Measurements from ENCODE around the gene ONECUT1.
"Not testable (repeated sequence)": the region's sequence is repeated elsewhere in the genome, so short reads cannot be mapped to it uniquely, and the experiment has no call there.

ONECUT1 gene

DNA sequence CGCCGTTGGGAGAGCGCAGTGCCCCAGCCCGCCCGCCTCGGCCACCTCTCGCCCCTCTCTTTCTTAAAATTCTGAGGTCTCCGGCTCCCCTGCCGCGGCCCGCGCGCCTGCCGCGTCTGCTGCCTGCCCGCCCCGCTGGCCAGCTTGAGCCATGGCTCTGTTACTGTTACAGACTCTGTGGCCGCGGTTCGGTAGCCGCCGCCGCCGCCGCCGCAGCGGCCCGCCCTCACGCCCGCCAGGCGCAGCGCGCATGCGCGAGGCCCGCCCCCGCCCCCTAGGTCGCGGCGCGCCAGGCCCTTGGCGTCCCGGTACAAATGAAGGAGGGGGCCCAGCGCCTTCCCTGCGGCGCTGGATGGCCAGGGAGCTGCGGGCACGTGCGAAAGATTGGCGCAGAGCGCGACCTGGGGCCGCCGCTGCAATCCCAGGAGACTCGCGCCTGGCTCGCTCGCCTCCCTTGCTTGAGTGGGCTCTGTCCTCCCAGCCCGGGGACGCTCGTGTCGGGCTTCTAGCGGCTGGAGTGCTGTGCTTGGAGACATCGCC lies at the start of gene ONECUT1:
TSS of gene ONECUT1 (minus strand) at position 168 of the 540 bp plus-strand sequence. CDS start 452 bp downstream, outside the sequence.
- DNase-seq (ENCODE audit: low read depth in 3 of 3), result peak; percentile 13 to 43 (median 18)

DNA sequence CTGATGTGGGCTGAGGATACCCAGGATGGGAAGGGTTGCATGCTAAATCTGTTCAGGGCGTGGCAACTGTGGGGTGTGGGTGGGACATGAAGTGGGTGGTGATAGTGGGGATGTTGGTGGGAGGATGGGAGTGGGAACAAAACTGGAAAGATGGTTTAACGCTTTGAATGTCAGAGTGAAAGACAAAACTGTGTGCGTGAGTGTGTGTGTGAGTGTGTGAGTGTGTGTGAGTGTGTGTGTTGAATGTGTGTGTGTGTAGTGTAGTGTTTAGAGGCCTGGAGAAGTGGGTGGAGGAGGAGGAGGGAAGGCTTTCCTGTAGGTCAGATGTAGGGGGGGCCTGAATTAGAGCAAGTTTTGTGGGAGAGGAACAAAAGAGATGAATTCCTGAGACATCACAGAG lies 44.2 kb upstream of the ONECUT1 start:
- DNase-seq (ENCODE audit: low read depth in 3 of 3), result no peak

DNA sequence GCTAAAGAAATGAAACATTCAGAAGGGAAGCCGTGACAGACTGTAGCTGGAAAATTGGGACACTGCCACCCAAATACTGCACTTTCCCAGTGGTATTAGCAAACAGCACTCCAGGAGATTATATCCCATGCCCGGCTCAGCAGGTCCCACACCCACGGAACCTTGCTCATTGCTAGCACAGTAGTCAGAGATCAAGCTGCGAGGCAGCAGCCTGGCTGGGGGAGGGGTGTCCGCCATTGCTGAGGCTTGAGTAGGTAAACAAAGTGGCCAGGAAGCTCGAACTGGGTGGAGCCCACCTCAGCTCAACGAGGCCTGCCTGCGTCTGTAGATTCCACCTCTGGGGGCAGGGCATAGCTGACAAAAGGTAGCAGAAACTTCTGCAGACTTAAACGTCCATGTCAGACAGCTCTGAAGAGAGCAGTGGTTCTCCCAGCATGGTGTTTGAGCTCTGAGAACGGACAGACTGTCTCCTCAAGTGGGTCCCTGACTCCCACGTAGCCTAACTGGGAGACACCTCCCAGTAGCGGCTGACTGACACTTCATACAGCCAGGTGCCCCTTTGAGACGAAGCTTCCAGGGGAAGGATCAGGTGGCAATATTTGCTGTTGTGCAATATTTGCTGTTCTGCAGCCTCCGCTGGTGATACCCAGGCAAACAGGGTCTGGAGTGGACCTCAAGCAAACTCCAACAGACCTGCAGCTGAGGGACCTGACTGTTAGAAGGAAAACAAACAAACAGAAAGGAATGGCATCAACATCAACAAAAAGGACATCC lies 34.2 kb upstream of the ONECUT1 start:
- not testable (repeated sequence) for DNase-seq (ENCODE audit: low read depth in 3 of 3)

DNA sequence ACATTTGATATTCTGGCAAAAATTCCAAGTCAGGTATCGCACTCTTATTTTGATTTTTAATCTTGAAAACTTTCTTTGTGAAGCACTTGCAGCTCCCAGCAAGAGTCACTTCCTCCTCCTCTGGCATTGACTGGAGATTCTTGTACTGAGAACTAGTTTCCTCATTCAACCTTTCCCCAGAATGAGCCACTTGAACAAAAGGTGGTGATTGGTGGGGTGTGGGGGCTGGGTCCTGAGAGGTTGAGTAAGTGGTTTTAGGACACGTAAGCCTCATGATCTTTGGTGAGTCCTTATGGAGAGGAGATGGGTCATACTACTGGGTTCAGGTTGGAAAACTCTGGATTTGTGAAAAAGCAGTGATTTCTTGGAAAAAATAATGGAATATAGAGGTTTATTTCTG lies 32.3 kb upstream of the ONECUT1 start:
- DNase-seq (ENCODE audit: low read depth in 3 of 3), result no peak

DNA sequence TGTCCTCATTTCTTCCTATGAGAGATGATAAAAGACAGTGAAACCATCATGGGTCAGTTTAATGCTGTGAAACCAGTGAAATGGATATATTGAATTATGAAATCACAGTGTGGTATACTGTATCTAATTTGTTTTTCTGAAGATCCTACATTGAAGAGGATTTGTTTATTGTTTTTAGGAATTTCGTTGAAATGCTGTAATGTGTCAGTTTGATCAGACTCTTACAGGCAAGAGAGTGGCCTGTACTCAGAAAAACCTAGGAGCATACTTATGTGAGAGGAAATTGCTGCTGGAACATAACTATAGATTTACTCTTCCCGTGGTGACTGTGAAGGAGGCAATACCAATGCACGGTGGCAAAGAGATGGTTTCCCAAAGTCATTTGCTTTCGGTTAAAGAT lies 29.1 kb upstream of the ONECUT1 start:
- DNase-seq (ENCODE audit: low read depth in 3 of 3), result no peak

DNA sequence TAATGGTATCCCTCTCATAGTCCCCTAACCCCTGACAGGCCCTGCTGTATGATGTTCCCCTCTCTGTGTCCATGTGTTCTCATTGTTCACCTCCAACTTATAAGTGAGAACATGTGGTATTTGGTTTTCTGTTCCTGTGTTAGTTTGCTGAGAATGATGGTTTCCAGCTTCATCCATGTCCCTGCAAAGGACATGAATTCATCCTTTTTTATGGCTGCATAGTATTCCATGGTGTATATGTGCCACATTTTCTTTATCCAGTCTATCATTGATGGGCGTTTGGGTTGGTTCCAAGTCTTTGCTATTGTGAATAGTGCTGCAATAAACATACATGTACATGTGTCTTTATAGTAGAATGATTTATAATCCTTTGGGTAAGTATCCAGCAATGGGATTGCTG lies 25.8 kb upstream of the ONECUT1 start:
- not testable (repeated sequence) for DNase-seq (ENCODE audit: low read depth in 3 of 3)

DNA sequence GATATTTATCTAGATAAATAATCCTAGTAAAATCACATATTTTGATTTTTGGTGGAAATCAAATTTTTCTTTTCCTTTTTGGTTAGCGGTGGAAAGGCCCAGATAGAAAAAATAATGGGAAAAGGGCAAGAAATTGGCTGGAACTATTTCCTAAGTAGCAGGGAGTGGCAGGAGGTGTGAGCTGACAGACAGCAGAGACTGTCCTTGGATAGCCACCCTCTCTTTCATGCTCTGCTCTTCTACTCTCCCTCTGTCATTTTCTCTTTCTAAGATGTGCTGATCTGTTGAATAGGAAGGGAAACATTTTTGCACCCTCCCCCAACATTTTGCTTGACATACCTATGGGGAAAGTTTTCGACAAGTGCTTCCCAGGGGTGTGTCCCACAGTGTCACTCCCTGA lies 18.9 kb upstream of the ONECUT1 start:
- DNase-seq (ENCODE audit: low read depth in 3 of 3), result no peak

DNA sequence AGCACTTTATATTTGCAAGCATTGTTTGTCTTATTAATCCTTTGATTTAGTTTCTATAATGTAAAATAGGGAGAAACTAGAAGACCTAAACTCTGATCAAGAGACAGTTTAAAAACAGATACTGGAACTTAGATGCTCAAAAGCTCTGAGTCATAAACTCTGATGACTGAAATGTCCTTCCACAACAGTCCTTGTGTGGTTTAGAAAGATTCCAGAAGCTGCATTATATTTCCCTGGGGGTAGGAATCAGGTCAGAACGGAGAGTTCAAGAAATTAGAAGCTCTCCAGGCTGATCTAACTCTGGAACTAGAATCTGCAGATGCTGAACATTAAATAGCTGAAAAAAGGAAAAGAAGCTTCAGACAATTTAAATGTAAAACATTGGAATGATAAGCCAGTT lies 18.3 kb upstream of the ONECUT1 start:
- DNase-seq (ENCODE audit: low read depth in 3 of 3), result no peak

DNA sequence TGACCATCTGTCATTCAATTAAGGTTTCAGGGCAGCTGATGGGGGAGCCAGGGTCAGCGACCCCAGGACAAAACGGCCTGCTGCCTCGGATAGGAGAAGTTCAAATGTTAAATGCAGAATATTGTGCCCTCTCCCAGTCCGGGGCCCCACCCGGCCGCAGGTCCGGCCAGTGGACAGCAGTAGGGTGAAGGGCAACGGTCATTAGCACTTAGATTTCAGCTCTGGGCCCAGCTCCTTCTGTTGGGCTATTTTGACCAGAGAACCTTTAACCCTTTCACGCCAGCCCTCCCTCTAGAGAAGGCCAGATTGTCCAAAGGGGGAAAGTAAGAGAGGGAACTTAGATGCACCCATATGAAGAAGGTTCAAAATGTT lies 16.1 kb upstream of the ONECUT1 start:
- no peak for DNase-seq (ENCODE audit: low read depth in 3 of 3)

DNA sequence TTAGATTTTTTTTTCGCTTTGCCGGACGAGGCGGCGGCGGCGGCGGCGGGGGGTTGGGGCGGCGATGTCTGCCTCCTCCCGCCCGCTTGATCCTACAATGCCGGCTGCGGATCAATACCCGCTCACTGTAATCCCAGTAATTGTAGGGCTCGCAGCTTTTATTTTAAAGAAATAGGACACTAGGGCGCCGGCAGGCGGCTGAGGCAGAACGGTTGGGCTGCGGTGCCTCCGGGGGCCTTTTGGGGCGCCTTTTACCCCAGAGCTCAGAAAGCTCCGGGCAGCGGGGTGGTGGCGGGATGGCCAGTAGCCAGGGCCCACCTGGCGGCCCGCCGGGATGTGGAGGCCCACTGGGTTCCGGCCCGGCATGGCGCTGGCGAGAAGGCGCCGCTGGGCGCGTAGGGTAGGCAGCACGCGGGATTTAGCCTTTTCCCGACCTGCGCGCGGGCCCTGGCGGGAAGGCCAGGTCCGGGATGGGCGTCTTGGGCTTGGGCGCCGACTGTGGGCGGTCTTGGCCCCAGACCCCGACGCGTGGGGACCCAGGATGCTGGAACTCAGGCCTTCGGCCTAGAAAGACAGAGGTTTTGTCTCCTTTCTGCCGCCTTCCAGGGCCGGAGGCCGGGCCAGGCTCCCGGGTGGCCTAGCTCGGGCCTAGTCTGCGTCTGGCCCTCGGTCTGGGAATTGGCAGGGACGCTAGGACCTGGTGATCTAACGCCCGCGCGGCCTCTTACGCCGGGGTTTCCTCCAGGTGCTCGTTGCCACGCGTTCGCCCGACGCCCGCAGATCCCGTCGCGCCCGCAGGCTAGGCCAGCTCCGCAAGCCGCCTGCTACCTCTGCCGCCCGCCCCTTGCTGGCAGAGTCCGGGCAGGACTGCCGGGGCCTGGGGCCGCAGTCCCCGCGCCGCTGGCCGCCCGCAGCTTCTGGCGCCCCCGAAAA lies 15.5 kb upstream of the ONECUT1 start:
- no peak for DNase-seq (ENCODE audit: low read depth in 3 of 3)

DNA sequence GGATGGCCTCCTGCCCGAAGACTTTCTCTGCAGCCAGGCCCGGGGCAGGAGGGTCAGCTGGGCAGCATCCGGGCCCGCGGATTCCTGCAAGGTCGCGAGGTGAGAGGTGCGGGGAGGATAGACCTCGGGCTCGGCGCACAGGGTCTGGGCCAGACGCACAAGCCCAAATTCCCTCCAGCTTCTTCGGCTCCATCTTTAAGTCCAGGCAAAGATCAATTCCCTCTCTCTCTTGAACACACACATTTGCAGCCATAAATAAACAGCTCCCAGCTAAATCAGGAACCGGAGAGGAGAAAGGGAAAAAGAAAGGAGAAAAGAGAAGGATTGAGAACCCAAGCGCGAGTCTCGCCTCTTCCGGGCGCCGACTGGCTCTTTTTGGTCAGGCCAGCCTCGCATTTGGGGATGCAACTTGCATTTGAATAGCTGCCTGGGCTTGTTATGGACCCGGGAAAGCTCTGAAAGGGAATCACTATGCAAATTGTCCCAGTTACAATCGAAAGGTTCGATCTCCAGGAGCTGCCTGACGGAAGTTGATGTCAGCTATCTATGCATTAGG lies 14.5 kb upstream of the ONECUT1 start:
- no peak for DNase-seq (ENCODE audit: low read depth in 3 of 3)

DNA sequence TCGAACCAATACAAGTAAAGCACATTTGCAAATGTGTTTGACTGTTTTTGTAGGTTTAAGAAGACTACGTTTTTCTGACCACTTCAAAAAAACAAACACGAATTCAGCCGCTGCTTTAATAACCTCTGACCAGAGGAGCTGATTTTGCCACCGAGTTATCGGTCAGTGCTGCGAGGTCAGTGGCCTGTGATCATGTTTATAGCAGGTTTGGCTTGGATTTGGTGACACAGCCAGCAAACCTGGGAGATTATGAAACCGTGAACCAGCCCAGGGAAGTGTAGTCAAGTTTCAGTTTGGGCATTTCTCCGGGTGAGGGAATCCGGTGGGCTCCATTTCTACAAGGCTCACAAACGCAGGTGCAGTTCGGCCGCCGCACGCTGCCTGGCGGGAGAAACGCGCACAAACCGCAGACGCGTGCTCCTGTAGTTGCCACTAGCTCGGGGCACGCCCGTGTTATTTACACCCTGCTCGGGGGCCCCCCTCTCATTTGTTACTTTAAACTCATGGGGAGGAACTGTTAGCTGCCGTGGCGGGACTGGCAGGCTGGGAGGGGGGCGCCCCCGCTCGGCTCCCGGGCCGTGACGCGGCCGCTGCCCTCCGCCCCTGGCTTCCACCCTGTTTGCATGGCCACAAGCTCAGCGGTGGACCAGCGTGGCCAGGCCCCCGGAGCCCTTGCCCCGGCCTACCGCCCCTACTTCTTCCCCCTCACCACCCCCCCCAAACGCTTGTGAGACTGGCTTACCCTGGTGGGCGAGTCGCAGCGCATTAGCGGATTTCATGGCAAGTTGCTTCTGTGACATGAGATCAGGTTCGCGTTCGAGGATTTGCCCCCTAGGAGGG lies 13.6 kb upstream of the ONECUT1 start:
- no peak for DNase-seq (ENCODE audit: low read depth in 3 of 3)

DNA sequence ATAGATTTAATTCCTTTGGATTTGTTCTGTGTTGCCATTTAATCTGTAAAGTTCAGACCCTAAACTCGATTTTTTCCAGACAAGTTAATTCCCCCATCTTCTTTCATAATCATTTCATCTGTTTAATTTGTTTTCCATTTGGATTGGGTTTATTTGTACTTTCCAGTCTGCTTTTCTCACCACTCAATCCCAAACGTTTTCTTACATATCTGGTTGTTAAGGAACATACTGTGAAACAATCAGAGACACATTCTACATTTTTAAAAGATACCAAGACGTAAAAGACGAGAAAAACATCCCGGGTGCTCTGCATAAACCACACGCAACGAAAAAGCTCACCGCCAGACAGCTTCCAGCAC lies 13.0 kb upstream of the ONECUT1 start:
- no peak for DNase-seq (ENCODE audit: low read depth in 3 of 3)

DNA sequence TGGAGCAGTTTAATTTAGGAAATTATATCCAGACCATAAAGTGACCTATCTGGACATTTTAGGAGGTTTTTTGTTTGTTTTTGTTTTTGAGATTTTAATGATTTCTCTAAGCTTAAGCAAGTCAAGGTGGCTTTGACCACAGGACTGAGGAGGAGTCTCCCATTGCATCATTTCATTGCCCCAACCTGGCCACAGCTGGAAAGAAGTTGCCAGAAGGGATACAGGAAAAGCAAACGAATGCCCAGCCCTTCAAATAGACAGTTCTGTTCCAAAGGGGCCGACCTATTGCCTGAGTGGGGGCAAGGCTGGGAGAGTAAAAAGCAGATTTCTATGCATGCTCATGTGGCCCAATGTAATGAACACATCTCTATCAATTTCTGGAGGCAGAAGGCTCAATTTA lies 12.0 kb upstream of the ONECUT1 start:
- DNase-seq (ENCODE audit: low read depth in 3 of 3), result no peak

DNA sequence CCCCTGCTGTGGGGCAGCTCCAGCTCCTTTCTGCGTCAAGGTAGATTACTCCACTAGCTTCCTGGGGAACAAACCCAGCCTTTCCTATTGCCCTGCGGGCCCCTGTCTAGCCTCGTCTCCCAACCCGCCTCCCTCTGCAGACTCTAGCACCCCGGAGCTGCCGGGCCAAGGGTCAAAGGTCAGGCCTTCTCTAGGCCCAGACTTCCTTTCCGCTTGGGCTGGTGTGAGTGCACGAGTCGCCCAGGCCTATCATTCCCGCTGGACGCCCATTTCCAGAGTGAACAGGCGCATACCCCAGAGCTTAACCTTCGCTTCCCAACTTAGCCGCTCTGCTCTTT lies 11.6 kb upstream of the ONECUT1 start:
- no peak for DNase-seq (ENCODE audit: low read depth in 3 of 3)

DNA sequence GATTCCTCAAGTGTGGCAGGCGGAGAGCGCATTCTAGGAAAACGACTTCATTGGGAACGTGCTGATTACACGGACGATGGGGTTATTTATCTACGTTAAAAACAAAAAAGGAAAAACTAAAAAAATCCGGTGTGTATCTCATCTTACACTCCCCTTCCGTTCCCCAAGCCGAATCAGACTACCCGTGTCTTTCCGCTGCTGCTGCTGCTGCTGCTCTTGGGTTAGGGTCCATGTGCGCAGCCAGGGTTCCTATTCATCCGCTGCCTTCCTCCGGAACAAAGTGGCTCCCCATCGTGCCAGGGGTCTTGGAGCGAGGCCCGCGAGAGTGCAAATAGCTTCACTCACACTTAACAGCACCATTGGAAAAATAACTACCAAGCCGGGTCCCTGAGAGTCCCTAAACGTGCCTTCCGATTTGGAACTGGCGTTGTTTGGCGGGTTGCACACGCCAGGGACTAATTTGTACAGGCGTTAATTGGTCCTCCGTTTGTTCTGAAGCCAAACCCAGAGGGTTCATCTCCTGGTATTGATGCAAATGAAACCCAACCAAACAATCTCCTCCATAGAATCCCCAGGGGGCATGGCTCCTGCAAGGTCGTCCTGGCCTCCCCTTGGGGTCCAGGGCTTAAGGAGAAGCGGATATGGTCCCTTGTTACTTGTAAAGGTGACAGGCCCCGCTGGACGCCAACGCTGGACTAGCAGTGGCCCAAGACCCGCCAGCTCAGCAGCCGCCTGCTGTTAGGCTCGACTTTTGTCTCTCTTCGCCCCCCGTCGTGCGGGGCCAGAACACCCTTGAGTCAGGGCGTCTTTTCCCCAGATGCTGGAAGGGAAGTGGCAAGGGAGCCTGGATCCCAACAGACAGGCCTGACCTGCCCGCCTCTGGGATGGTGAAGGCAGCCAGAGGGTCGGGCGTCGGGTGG lies 11.0 kb upstream of the ONECUT1 start:
- no peak for DNase-seq (ENCODE audit: low read depth in 3 of 3)

DNA sequence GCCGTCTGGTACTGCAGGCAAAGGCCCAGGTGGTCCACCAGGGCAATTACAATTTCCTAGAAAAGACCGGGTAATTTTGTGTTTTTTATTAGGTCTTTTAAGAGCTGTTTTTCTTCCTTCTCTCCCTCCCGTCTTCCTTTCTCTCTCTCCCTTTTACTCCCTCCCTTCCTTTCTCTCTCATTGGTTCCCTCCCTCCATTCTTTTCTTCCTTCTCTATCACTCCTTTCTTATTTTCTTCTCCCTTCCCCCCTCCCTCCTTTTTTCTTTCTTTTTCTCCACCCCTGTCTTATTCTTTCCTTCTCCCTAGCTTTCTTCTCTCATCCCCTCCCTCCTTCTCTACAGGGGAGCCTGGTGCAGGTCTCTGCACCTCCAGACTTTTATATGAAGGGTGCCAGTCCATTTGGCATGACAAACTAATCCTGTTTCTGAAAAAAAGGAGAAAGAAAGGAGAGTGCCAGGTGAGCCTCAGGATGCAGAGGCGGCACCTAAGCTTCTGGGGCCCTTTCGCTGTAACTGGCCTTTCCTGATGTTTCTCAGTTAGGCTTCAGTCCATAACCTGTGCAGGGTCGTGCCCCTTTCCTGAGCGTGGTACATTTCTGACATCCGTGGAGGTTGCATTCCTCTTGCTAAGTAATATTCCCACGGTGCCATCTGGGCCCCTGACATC lies 9.1 kb upstream of the ONECUT1 start:
- no peak for DNase-seq (ENCODE audit: low read depth in 3 of 3)

DNA sequence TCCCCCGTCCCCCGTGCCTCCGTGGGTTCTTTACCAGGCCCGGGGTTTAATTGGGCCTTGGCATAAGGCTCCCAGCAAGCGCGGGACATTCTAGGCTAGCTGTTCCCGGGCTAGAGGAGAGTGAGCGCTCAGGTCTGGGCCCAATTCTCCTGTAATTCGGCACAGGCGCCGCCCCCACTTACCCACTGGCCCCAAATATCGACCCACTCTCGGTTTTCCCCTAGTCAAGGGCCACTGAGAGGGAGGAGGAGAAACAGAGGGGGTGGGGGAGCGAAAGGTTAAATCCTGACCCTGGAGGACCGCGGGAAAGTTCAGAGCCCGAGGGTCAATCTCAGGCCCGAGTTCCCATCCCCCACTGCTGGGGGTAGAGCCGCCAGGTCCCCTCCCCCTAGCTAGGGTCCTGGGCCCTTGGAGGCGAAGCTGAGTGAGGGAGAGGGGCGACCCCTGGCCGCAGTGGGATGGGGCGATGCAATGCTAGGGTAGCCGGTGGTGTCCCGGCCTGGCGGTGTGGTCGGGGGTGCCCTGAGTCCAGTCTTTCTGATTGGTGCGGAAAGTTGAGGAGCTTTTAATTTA lies 8.5 kb upstream of the ONECUT1 start:
- DNase-seq (ENCODE audit: low read depth in 3 of 3), result no peak

DNA sequence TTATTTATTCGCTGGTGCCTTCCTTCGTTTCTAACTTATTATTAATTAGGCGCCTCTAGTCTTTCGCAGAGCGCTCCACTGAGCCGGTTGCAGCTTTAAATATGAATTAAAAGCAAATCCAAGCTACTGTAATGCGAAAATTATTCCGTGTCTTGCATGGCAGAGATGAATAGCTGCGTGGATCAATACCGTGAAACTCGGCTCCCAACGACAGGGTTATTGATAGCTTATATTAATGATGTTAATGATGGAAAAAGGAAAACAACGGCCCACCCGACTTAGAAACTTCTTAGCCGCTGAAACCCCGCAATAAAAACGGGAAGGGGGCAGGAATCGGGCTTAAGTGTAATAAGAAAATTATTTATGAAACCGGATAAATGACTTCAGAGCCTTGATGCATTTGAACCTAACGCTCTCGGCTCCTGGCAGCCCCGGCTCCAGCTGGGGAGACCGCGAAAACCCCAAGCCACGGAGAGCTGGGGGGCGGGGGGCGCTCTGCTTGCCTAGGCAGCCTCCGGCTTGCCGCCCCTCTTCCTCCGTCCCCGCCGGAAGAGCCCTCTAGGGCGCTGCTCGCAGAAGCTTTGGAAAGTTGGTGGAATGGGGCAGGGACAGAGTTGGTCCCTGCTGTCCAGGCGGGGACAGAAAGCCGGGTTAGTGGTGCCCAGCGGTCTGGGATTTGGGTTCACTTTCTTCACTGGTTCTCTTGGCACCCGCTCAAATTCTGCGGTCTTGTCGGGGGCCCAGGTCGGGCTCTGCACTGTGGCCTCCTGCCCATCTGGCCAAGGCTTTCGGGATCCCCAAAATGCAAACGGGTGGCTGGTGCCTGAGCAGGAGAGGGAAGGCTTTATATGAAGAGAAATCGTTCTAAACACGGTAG lies 7.7 kb upstream of the ONECUT1 start:
- no peak for DNase-seq (ENCODE audit: low read depth in 3 of 3)

Measured in stimulated activated CD4-positive, alpha-beta T cell treated with anti-CD3 and anti-CD28 coated beads, TNF-alpha, amount 100 ng/mL, for 4 hours (primary cell).